Ishikawa (cell line): ENCODE measurements around the gene ING3.

Experiments used
- CEBPB ChIP-seq: IDR thresholded peaks from 2 replicates; pipeline ENCODE4 v1.6.1; 2012
- CREB1 ChIP-seq: IDR thresholded peaks from 2 replicates; pipeline ENCODE4 v1.6.1; 2012; ENCODE audit warnings: low read depth
- EGR1 ChIP-seq: IDR thresholded peaks from 2 replicates; pipeline ENCODE4 v1.6.1; 2012
- EP300 ChIP-seq: IDR thresholded peaks from 2 replicates; pipeline ENCODE4 v1.6.1; 2012; ENCODE audit warnings: borderline replicate concordance
- FOXM1 ChIP-seq: IDR thresholded peaks from 2 replicates; pipeline ENCODE4 v1.6.1; 2012; ENCODE audit warnings: low read depth, borderline replicate concordance
- MAX ChIP-seq: IDR thresholded peaks from 2 replicates; pipeline ENCODE4 v1.6.1; 2012
- NFIC ChIP-seq: IDR thresholded peaks from 2 replicates; pipeline ENCODE4 v1.6.1; 2012
- RAD21 ChIP-seq: IDR thresholded peaks from 2 replicates; pipeline ENCODE4 v1.6.1; 2012; ENCODE audit warnings: low read depth
- REST ChIP-seq: IDR thresholded peaks from 2 replicates; pipeline ENCODE4 v1.6.1; 2012; ENCODE audit warnings: low read depth, mild to moderate bottlenecking
- TAF1 ChIP-seq: IDR thresholded peaks from 2 replicates; pipeline ENCODE4 v1.6.1; 2012; ENCODE audit warnings: low read depth, mild to moderate bottlenecking
- TCF12 ChIP-seq: IDR thresholded peaks from 2 replicates; pipeline ENCODE4 v1.6.1; 2012; ENCODE audit warnings: low read depth
- TEAD4 ChIP-seq: IDR thresholded peaks from 2 replicates; pipeline ENCODE4 v1.6.1; 2012
- USF1 ChIP-seq: IDR thresholded peaks from 2 replicates; pipeline ENCODE4 v1.6.1; 2012
- YY1 ChIP-seq: IDR thresholded peaks from 2 replicates; pipeline ENCODE4 v1.6.1; 2012; ENCODE audit warnings: low read depth
- ZBTB7A ChIP-seq: IDR thresholded peaks from 2 replicates; pipeline ENCODE4 v1.6.1; 2012; ENCODE audit warnings: low read depth

The ING3 gene

GRCh38 chr7:120955577-120956149 is 5.1 kb downstream of the ING3 start:
- no peak for TF ChIP-seq EGR1
- no peak for TF ChIP-seq TCF12
- TF ChIP-seq MAX: no peak
- TF ChIP-seq TEAD4: no peak
- TF ChIP-seq ZBTB7A: no peak
- no peak for TF ChIP-seq USF1
- no peak for TF ChIP-seq FOXM1
- TF ChIP-seq CEBPB: no peak
- TF ChIP-seq CREB1: no peak
- TF ChIP-seq EP300: no peak
- no peak for TF ChIP-seq YY1
- TF ChIP-seq TAF1: no peak

GRCh38 chr7:120959929-120960484 is 9.4 kb downstream of the ING3 start:
- TF ChIP-seq RAD21: no peak
- TF ChIP-seq CREB1: no peak
- TF ChIP-seq EP300: no peak
- no peak for TF ChIP-seq REST
- no peak for TF ChIP-seq NFIC

- TF ChIP-seq CEBPB (no peak), EP300 (no peak), TCF12 (no peak), TAF1 (no peak), TEAD4 (no peak), EGR1 (no peak), REST (no peak), RAD21 (no peak), CREB1 (no peak), NFIC (no peak), MAX (no peak), USF1 (no peak), ZBTB7A (no peak), YY1 (no peak), FOXM1 (no peak)
Observed at GRCh38 chr7:120960714-120961113, 10.1 kb downstream of the ING3 start.

- no peak for TF ChIP-seq TEAD4
- no peak for TF ChIP-seq CREB1
- no peak for TF ChIP-seq EP300
- no peak for TF ChIP-seq REST
- TF ChIP-seq CEBPB: no peak
- TF ChIP-seq NFIC: no peak
- no peak for TF ChIP-seq ZBTB7A
- TF ChIP-seq USF1: no peak
- no peak for TF ChIP-seq EGR1
- no peak for TF ChIP-seq TAF1
Observed at GRCh38 chr7:120961638-120962173, 11.1 kb downstream of the ING3 start.
